NCI-H510A (cell line): ENCODE data around the gene KRT81.
"Not testable (repeated sequence)": the region's sequence is repeated elsewhere in the genome, so short reads cannot be mapped to it uniquely, and the experiment has no call there.

Experiments
- DNase-seq: peaks from one replicate; lab custom pipeline; 2025; lab: John Stamatoyannopoulos, UW

Gene KRT81

GRCh38 chr12:52253391-52254179 is 37.7 kb downstream of the KRT81 start:
- DNase-seq = no peak

- DNase-seq = no peak
Observed at GRCh38 chr12:52252728-52253343, 38.5 kb downstream of the KRT81 start.

- not testable (repeated sequence) for DNase-seq
Observed at GRCh38 chr12:52252175-52252615, 39.1 kb downstream of the KRT81 start.

- no peak for DNase-seq
Observed at GRCh38 chr12:52251367-52252051, 39.8 kb downstream of the KRT81 start.

DNA sequence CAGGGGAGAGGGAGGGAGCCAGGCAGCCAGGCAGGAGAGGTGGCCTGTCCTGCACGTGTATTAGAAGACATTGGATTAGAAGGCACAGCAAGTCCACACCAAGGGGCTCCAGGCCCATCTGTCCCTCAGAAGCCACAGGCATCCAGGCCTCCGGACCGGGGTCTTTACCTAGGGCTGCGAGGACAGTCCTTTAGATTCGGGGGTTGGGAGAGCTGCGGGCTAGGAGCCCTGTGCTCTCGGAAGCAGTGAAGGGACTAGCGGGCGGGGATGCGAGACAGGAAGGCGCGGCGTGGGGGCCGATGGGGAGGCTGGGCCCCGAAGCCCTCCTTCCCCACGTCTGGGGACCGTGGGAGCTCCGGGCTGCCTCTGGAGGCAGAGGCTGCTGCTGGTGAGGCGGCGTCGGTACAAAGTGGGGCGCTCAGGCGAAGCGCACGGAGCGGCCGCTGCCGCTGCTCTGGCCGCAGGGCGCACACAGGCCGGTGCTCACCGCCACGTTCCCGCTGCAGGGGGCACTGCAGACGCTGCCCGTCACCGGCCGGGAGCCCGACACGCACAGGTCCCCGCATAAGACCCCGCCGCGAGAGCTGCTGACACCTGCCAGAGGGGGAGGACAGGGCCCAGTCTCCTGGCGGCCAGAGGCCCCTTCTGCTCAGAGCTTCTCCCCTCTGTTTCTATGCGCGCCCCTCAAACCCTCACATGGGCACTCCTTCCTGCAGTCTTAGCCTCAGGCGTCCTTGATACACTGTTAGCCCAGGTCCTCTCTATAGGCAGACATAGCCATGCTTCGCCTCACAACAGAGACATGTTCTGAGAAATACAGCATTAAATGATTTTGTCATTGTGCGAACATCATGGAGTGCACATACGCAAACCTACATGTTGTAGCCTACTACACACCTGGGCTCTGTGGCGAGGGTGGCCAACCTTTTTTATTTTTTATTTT is 41.0 kb downstream of the KRT81 start:
- no peak for DNase-seq

- no peak for DNase-seq
Observed at GRCh38 chr12:52249511-52250047, 41.8 kb downstream of the KRT81 start.

GRCh38 chr12:52248541-52249461 is 42.5 kb downstream of the KRT81 start:
- no peak for DNase-seq

DNA sequence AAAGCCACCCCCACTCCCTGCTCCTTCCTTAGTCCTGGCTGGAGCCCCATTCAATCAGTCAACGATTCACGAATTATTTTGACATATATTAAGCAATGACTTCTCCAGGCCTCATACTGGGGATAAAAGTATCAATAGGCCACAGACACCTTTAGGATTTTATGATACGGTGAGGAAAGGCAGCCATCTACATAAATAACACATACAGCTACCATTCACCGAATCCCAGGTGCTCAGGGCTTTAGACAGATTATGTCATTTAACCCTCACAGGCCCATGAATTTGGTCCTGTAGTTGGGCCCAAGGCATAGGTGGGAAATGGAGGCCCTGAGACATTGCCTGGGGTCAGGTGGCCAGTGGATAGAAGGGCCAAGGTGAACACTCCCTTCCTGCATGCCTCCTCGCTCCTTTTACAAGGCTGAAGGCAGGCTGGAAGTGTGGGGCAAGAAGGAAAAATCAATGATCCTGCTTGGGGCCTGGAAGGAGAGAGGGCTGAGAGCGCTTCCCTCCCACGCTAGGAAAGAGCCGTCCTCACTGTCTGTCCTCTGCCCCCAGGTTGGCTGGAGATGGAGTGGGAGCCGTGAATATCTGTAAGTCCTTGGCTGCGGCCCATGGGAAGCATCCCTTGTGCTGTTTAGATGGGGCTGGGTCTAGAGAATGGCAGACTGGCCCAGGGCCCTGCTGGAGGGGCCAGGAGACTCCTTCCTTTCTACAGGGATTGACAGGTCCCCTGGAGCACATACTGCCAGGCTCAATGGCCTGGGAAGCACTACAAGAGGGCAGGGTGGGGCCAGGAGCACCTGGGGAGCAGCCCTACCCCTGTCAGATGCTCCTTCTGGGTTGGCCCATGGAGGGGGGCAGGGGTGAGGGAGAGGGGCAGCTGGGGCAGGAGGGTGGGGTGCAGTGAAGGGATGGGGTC is 43.5 kb downstream of the KRT81 start:
- DNase-seq = no peak

DNA sequence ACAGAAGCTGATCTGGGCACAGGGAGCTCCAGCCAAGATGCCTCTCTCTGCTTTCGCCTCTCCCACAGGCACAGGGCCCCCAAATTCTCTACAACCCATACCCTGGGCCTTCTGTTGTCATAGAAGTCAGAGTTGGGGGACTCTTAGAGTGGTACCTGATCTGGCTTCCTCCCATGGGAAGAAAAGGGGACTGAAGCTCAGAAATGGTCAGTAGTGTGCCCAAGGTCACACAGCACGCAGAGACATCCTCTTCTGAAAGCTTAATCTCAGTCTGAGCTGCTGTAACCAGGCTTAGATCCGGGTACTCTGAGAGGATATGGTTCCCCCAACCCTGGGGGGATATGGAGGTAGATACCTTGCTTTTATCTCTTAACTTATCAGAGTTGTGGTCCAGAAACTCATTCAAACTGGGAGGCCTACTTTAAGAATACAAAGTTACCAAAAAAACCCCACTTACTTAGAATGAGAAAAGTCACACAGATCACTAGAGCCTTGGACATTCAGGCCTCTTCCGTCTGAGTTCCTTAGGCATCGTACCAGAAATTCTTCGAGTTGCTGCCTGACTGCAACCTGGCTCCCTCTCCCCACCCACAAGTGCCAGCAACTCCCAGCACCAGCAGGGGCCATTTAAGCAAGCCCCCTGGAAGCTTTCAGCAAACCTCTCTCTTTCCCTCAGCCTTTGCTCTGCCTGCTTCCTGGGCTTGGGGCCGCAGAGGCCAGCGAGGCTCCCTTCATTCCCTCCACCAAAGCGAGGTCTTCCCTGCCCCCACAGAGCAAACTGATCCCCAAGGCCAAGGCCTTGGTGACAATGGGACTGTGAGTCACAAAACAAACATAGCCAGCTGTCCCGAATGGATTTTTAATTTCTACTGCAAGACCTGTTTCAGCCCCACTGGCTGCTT is 44.4 kb downstream of the KRT81 start:
- DNase-seq = peak; percentile 46

DNA sequence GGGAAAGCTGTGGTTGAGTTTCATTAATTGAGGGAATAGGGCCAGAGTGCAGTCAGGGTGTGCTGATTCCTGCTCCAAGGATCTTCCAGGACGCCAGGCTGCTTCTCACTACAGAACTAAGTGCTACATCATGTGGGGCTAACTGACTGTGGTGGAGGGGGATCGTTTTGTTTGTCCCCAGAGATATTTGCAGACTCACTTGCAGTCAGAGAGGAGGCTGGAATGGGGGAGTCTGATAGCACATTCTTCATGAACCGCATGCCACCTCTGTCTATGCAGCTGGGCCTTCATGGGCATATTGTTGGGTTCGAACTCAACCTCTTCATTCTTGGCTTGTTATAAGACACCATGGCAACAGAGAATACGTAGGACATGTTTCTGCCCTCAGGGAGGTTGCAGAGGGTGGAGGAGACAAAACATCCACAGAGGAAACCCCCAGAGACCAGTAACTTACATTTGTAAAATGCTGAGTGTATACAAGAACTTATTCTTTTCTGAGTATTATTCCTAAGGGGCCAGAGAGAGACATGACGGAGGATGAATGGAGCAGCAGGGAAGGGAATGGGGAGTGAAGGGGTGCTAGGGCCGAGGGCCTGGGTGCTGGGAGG is 45.3 kb downstream of the KRT81 start:
- no peak for DNase-seq

GRCh38 chr12:52245259-52245961 is 45.9 kb downstream of the KRT81 start:
- DNase-seq = no peak

DNA sequence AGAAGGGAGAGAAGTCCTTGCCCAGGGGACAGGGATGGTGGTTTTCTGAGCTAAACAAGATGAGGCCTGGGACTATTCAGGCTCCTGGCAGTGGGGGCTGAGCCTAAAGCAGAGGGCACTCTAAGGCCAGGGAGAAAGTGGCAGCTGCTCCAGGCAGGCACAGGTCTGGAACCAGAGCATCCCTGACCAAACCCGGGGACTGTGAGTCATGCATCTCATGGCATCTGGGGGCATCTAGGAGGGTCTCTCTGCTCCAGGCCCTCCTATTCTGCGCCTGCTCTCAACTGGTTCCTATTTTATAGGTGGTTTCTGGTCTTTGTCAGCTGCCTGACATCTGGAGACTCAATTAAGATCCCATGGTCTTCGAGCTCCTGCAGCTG is 46.7 kb downstream of the KRT81 start:
- no peak for DNase-seq

- peak; percentile 79 for DNase-seq
Observed at GRCh38 chr12:52243856-52244614, 47.3 kb downstream of the KRT81 start.

DNA sequence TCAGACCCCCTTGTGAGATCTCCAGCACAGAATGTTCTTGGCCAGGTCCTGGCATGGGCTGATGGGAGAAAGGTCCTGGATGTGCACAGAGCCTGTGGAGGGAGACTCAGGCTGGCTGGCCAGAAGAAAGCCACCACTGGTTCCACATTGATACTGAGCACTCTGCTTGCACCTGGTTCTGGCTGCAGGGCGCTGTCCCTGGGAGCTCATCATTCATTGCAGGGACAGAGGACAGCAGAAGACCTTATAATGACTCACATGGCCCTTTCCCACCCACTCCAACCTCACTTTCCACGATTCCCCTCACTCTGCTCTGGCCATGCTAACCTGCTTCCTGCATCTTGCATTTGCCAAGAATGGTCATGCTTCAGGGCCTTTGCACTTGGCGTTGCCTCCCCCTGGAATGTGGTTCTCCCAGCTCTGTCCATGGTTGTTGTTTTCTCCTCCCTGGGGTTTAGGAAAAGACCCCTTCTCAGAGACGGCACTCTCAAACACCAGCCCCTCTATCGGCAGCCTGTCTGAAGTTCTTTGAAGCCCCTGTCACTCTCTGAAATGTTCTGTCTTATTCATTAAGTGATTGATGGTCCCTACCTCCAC is 48.0 kb downstream of the KRT81 start:
- peak; percentile 76 for DNase-seq

DNA sequence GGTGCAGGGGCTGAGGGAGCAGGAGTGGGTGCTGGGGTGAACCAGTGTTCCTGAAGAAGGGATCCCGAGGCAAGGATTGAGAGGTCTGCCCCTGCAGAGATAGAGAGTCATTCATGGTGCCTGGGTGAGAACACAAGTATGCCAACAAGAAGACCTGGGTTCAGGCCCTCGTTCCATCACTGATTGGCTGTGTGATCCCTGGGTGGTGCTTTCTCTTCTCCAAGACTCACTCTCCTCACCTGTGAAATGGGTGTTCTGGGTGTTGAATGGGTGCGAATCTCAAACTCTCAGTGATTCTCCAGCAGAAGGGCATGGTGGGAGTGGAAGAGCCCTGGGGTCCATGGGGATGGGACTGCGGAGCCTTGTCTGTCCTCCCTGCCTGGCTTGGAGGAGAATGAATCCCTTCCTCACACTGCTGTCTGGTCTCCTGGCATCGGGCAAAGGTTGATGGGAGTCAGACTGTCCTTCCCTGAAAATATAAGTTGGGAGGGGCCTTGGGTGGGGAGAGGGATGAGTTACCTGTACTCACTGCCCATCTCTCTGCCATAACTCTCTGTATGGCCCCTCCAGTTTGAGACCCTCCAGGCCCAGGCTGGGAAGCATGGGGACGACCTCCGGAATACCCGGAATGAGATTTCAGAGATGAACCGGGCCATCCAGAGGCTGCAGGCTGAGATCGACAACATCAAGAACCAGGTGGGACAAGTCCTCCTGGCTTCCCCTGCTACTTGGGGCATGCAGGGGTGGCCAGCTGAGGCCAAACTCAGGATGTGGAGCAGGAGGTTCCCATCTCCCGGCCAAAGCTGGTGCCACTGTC is 48.7 kb downstream of the KRT81 start:
- DNase-seq = no peak
